ENCODE results near the gene PTGS1. TPM values are rescaled to one million over a fixed set of nuclear protein-coding genes. Genes with fewer than 3 reads are reported as not detected.

PTGS1 gene
- total and polyA plus RNA-seq, 2 of the 8 experiments (the other 6 are each of a cell fraction or from before 2014, with no cell fraction given), result 1.1 to 1.9 TPM

DNA sequence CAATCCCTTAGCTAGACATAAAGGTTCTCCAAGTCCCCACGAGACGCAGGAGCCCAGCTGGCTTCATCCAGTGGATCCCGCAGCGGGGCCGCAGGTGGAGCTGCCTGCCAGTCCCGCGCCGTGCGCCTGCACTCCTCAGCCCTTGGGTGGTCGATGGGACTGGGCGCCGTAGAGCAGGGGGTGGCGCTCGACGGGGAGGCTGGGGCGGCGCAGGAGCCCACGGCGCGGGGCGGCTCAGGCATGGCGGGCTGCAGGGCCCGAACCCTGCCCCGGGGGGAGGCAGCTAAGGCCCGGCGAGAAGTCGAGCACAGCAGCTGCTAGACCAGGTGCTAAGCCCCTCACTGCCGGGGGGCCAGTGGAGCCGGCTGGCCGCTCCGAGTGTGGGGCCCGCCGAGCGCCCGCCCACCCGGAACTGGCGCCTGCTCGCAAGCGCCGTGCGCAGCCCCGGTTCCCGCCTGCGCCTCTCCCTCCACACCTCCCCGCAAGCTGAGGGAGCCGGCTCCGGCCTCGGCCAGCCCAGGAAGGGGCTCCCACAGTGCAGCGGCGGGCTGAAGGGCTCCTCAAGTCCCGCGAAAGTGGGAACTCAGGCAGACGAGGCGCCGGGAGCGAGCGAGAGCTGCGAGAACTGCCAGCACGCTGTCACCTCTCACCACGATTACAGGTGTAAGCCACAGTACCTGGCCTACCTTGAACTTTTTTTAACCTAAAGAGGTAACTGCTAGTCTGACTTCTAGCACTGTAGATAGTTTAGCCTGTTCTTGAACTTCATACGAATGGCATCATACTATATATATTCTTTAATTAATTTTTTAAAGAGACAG lies 35.5 kb downstream of the PTGS1 start (continued):
- TF ChIP-seq BCL11A (IDR thresholded peaks at IDR 0.05; ENCODE audit: low read depth in 2 of 2, low read length in 2 of 2) (no peak), ZNF274 (IDR thresholded peaks at IDR 0.05; ENCODE audit: borderline replicate concordance, extremely low read depth, low read length) (no peak), SIRT6 (IDR thresholded peaks at IDR 0.05; ENCODE audit: low read length) (no peak), KDM1A (IDR thresholded peaks at IDR 0.05; ENCODE audit: borderline replicate concordance, low read length) (no peak), ATF2 (IDR thresholded peaks at IDR 0.05; ENCODE audit: low read length) (no peak), BACH1 (IDR thresholded peaks at IDR 0.05; ENCODE audit: low read length) (no peak), CHD7 (IDR thresholded peaks at IDR 0.05; ENCODE audit: insufficient replicate concordance, low read length) (no peak)

Data from H1 (cell line).